Activated CD8-positive, alpha-beta memory T cell treated with anti-CD3 and anti-CD28 coated beads for 36 hours (primary cell): ENCODE measurements around the gene TMTC3. TPM values are rescaled to one million over a fixed set of nuclear protein-coding genes. Genes with fewer than 3 reads are reported as not detected.

Source experiments
- CTCF ChIA-PET: fragments of 350-600 bp; sonication (Branson Sonifier 250); formaldehyde crosslinking; loops from one replicate; lab custom pipeline; 2021; ENCODE audit warnings: antibody characterized with exemption; lab: Charles Lee
- POLR2A ChIA-PET: fragments of 350-600 bp; sonication (Branson Sonifier 250); formaldehyde crosslinking; loops from one replicate; lab custom pipeline; 2021; ENCODE audit warnings: antibody characterized with exemption; lab: Charles Lee
- total RNA-seq, 2 experiments: library from RNA; stranded (reverse); gene quantifications; one replicate each; pipeline ENCODE4 v1.2.3, GENCODE V29; 2021

Gene TMTC3
- total RNA-seq, 2 experiments from 2014 or later: 7.9 to 8.8 TPM

DNA sequence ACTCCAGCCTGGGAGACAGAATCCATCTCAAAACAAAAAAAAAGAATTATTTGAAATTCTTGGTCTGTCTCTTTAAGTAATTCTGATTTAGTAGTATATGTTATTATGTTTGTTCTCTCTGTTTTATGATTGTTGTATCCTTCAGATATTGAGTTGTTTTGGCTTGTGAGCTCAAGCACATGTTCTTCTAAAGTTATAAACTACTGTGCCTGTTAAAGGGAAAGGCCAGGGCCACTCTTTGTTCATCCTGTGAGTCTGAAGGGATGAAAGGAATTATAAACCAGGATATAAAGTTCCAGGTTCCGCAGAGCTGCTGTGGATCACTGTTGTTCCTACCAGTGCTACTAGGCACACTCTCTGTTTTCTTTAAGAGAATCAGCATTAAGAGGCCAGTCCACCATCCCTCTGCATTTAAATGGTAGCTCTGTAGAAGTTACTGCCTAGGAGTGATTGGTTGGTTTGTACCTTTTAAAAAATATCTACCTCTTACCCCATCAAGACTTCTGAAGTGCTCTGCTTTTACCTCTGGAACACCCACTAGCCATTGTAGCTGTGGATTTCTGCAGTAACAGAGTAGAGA is 14.1 kb downstream of the TMTC3 start:
- CTCF ChIA-PET: no interaction called here
- POLR2A ChIA-PET: no interaction called here

DNA sequence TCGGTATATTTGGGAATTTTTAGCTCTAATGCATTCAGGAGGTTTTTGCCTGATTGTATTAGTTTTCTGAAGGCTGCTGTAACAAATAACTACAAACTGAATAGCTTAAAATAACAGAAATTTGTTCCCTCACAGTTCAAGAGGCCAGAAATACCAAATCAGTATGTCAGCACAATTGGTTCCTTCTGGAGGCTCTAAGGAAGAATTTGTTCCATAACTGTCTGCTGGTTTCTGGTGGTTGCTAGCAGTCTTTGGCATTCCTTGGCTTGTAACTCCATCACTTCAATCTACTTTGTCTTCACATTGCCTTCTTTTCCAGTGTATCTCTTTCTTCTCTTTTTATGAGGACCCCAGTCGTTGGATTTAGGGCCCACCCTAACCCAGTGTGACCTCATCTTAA is 21.3 kb downstream of the TMTC3 start:
- CTCF ChIA-PET: no interaction called here
- POLR2A ChIA-PET: no interaction called here

GRCh38 chr12:88166179-88166578 is 24.1 kb downstream of the TMTC3 start:
- ChIA-PET POLR2A (no interaction called here), CTCF (no interaction called here)

DNA sequence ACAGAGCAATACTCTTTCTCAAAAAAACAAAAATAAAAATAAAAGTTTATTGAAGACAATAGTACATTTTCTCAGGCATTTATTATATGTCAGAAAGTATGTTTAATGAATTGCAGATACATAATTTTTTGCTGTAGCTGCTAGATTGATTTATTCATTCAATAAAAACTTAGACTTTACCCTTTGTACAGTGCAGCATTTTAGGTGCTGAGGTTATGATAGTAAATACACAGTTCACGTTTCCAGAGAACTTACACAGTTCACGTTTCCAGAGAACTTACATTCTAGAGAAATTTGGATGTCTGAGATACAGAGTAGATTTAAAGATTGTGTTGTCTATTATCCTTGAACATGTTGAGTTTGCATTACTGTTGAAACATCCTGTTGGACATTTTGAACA is 25.3 kb downstream of the TMTC3 start:
- ChIA-PET POLR2A (no interaction called here), CTCF (no interaction called here)

- ChIA-PET CTCF (no interaction called here), POLR2A (no interaction called here)
Measured at GRCh38 chr12:88172844-88173407, 30.8 kb downstream of the TMTC3 start.

GRCh38 chr12:88175544-88175943 is 33.4 kb downstream of the TMTC3 start:
- ChIA-PET POLR2A (no interaction called here), CTCF (no interaction called here)

- CTCF ChIA-PET: no interaction called here
- POLR2A ChIA-PET: no interaction called here
Measured at GRCh38 chr12:88179436-88180014, 37.4 kb downstream of the TMTC3 start.

- ChIA-PET POLR2A (no interaction called here), CTCF (interaction anchor here (0.5 kb wide), 1 partner anchor 23 kb away, joined by 3 read pairs; no protein-coding TSS in a partner anchor)
Measured at GRCh38 chr12:88181881-88182280, 39.8 kb downstream of the TMTC3 start.

DNA sequence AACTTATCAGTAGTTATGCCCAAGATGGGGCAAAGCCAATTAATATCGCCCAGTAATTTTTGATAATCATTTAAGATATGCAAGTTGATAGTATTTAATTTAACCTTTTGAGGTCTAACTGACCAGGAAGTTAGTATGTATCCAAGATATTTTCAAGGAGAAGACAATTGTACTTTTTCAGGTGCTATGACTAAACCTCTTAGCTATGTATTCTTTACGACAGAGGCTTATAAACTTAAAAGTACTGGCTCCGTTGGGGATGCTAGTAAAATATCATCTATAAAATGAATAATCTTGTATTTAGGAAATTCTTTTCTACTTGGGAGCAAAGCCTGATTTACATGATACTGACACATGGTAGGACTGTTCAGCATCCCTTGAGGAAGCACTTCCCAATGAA is 40.3 kb downstream of the TMTC3 start:
- CTCF ChIA-PET: no interaction called here

GRCh38 chr12:88184196-88184595 is 42.1 kb downstream of the TMTC3 start:
- CTCF ChIA-PET: no interaction called here
- POLR2A ChIA-PET: no interaction called here

More for the DNA sequence above, 40.3 kb downstream of the TMTC3 start:
- POLR2A ChIA-PET: no interaction called here

DNA sequence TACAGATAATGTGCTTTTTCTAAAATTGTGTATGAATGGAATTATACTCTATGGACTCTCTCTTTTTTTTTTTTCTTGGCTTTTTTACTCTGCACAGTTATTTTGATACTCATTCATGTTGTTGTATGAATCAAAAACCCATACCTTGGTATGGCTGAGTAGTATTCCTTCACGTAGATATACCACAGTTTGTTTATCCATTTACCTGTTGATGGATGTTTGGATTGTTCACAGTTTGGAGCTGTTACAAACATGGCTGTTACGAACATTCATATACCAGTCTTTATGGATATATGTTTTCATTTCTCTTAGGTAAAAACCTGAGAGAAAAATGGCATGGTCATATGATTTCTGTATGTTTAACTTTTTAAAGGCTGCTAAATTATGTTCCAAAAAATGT is 43.2 kb downstream of the TMTC3 start:
- POLR2A ChIA-PET: no interaction called here
- CTCF ChIA-PET: no interaction called here

DNA sequence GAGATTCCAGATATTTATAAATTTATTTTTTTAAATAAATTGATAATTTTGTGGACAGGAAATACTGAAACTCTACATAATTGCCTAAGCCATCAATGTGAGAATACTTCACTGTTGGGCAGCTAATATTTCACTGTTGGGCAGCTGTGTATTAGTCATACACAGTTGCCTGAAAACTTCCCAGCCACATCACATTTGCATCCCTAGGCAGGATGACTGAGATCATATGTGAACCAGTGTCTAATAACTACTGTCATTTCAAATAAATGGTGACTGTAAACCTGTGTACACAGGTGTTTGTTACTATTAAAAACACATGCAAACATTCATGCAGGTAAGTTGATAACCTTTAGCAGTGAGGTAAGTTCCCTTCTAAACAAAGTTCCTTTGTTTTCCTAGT is 43.9 kb downstream of the TMTC3 start:
- POLR2A ChIA-PET: no interaction called here
- CTCF ChIA-PET: no interaction called here

DNA sequence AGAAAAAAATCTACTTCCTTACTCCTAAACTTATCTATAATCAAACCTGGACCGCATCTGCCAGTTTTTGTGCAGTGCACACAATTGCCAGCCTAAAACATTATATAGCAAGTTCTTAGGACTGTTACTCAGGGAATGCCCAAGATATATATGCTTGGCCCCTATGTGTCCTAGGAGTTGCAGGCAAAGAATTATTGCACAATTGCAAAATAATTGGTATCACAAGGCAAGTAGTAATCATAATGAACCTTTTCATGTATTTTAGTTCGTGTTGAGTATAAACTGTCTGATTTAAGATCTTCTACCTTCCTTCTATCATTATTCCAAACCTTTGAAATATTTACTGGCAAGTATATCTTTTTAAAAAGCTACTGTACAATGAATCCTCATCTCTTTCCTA is 45.5 kb downstream of the TMTC3 start:
- ChIA-PET CTCF (no interaction called here), POLR2A (no interaction called here)

DNA sequence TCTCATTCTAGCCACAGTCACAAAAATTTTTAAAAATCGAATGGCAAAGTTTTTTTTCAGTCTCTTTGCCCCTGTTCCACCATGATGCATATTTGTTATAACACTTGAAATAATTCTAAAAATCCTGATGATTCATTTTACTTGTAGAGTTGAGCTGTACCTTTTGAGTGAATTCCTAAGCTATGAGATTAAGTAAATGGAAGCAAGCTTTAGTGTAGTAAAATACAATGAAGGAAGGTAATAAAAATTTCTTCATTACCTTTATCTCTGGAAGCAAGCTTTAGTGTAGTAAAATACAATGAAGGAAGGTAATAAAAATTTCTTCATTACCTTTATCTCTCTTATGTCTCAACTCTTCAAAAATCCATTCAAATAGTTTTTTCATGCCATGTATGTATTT is 46.1 kb downstream of the TMTC3 start:
- CTCF ChIA-PET: no interaction called here
- POLR2A ChIA-PET: no interaction called here

DNA sequence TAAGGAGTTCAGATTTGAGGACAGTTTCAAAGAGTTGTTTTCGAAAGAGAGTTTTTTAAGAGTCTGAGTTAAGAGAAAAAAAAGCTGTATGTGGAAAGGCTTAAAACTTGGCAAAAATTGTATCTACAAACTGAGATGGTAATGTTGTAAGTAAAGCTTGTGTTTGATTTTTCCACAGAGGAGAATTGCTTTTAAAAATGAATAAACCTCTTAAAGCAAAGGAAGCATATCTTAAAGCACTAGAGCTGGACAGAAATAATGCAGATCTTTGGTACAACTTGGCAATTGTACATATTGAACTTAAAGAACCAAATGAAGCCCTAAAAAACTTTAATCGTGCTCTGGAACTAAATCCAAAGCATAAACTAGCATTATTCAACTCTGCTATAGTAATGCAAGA is 50.3 kb downstream of the TMTC3 start:
- ChIA-PET POLR2A (no interaction called here), CTCF (no interaction called here)

- ChIA-PET CTCF (no interaction called here), POLR2A (no interaction called here)
Measured at GRCh38 chr12:88194868-88195267, 52.8 kb downstream of the TMTC3 start.

DNA sequence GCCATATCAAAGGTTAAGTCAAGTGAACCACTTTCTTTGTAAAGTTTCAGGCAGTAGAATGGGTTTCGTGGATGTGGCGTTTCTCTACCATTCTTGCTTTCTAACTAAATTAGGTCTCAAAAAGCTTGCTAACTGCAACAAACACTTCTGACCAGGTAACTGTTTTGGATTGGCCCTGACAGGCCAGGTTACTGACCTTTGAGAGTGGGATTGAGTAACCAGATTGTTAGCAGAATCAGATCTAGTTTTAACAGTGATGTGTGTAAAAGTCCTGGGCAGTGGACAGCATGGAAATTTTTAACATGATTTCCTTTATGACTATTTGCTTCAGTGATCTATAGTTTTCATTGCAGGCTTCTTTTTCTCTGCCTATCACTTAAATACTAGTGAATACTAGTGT is 57.9 kb downstream of the TMTC3 start:
- POLR2A ChIA-PET: no interaction called here
- CTCF ChIA-PET: no interaction called here

DNA sequence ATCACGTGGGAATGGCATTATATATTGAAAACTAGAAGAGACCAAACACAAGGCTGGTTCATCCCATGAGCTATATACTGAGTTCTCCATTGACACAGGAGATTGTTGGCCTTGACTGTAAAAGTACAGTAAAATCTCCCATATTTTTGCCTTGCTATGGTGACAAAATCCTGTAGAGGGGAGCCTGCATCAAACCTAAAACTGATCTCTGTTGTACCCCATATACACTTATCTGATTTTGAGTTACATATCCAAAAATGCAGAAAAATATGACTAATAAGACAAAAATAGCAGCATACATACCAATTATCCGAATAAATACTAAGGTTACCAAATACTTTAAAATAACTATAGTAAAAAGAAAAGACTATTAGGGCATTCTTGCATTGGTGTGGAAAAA is 60.4 kb downstream of the TMTC3 start:
- ChIA-PET POLR2A (no interaction called here), CTCF (no interaction called here)

DNA sequence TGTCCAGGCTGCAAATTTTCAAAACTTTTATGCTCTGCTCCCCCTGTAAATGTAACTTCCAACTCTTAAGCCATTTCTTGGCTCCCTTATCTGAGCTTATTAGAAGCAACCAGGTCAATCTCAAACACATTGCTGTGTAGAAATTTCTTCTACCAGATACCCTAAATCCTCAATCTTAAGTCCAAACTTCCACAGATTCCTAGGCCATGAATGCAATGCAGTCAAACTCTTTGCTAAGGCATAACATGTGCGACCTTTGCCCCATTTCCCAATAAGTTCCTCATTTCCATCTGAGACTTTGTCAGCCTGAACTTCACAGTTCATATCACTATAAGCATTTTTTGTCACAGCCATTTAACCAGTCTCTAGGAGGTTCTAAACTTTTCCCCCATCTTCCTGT is 64.5 kb downstream of the TMTC3 start:
- POLR2A ChIA-PET: no interaction called here
- CTCF ChIA-PET: no interaction called here

DNA sequence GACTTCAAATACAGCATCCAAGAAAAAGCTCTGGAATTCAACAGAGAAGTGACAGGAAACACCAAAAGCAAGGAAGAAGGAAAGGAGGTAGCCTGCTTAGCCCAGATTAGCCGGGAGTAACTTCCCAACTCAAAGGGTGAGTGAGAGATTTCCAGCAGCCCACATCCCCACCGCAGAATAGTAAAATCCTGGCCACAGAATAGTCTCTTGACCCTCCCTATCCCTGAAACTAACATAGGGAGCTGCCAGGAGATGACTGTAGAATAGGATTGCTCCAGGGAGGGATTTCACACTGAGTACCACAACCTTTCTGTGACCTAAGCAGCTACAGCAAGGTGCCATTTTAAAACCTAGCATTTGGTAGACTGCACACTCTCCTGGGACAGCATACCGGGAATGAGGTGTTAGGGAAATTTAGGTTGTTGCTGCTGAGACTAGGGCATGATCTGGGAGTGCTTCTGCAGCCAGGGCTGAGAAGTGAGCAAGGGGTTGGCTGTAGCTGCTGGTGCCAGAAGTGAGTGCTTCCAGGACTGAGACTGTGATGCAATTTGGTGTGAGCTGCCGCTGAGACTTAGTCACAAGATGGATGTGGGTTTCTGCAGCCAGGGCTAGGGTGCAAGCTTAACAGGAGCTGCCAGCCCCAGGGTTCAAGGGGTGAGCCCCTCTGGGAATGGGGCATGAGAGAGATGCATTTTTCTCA is 66.0 kb downstream of the TMTC3 start:
- ChIA-PET POLR2A (no interaction called here), CTCF (no interaction called here)

- ChIA-PET CTCF (no interaction called here), POLR2A (no interaction called here)
Measured at GRCh38 chr12:88208661-88209060, 66.6 kb downstream of the TMTC3 start.
